Kidney (tissue), 14 donors: ENCODE data around the gene TSKU. TPM values are rescaled to one million over a fixed set of nuclear protein-coding genes. Genes with fewer than 3 reads are reported as not detected.

ENCODE experiments used
- DNase-seq, 5 donors: peaks; one replicate each; pipeline ENCODE4 v3.0.0-alpha.2; 2013 to 2020
- FAIRE-seq: peaks from 2 replicates; lab custom pipeline; 2012; peaks lifted over from hg19 to GRCh38; lab: Jason Lieb, UNC
- H3K27ac ChIP-seq, 2 donors: one replicate each; pipeline ENCODE4 v1.7.0; 2013; ENCODE audit warnings: low read depth in 2 of 2, low read length in 2 of 2, inconsistent platforms in 1 of 2
- H3K27me3 ChIP-seq: one replicate; pipeline ENCODE4 v1.7.1; 2013; ENCODE audit warnings: low read length, inconsistent platforms; ENCODE audit not compliant: control insufficient read depth, insufficient read depth
- H3K36me3 ChIP-seq, 3 donors: one replicate each; pipeline versions ENCODE4 v1.7.0 to v1.7.1; 2013; ENCODE audit warnings: low read length in 3 of 3, control low read depth in 1 of 3, inconsistent platforms in 1 of 3; ENCODE audit not compliant: insufficient read depth in 3 of 3, control insufficient read depth in 2 of 3
- H3K4me1 ChIP-seq, 3 donors: one replicate each; pipeline versions ENCODE4 v1.7.0 to v1.7.1; 2013; ENCODE audit warnings: low read length in 3 of 3, inconsistent platforms in 1 of 3, low read depth in 1 of 3; ENCODE audit not compliant: control insufficient read depth in 2 of 3, insufficient read depth in 2 of 3
- H3K4me3 ChIP-seq, 3 donors: one replicate each; pipeline versions ENCODE4 v1.7.0 to v1.8.1; 2013; ENCODE audit warnings: low read length in 3 of 3, control low read depth in 1 of 3, inconsistent platforms in 1 of 3
- H3K9ac ChIP-seq, 3 donors: one replicate each; pipeline versions ENCODE4 v1.7.0 to v1.7.1; 2013; ENCODE audit warnings: low read length in 3 of 3, control low read depth in 1 of 3, inconsistent platforms in 1 of 3
- H3K9me3 ChIP-seq, 3 donors: one replicate each; pipeline versions ENCODE4 v1.7.0 to v1.7.1; 2013; ENCODE audit warnings: low read length in 3 of 3, control low read depth in 1 of 3, inconsistent platforms in 1 of 3; ENCODE audit not compliant: control insufficient read depth in 2 of 3, insufficient read depth in 1 of 3
- CTCF ChIP-seq: IDR thresholded peaks from 3 replicates; pipeline ENCODE4 v1.5.1; 2012; ENCODE audit warnings: mild to moderate bottlenecking, moderate library complexity, borderline replicate concordance; ENCODE audit not compliant: insufficient read depth; ENCODE audit errors: extremely low read depth
- intact Hi-C: fragments of 100-400 bp; cut with DNase I; formaldehyde crosslinking; loops from one replicate; pipeline ENCODE4 v1.11.1; 2022
- polyA plus RNA-seq: library from polyadenylated mRNA; stranded (reverse); fragments of 350-450 nt; fragmentation: Illumina TruSeq; extraction: RNeasy Lipid Tissue Mini Kit (QIAGEN cat#74804); gene quantifications from one replicate; pipeline ENCODE4 v1.2.3, GENCODE V29; 2014; ENCODE audit warnings: low read depth, low replicate concordance; ENCODE audit not compliant: insufficient read depth
- total RNA-seq: library from RNA; stranded (reverse); fragmentation: NEBNext Ultra II Directional; extraction: Animal tissue kit (Norgen Biotek cat#: 25700); gene quantifications from one replicate; pipeline ENCODE4 v1.2.1, GENCODE V29; 2021
- donor health status: control.
- donor health status: control.
- donor health status: control.
- donor health status: control.
- donor health status: control.
- donor health status: DM: yes; HTN: yes; CAD: no.
- donor health status: Normal renal cell carcinoma (clear cell type).

Gene TSKU
- total and polyA plus RNA-seq, 2 donors from 2014 or later: 27.3 to 41.0 TPM

- H3K9ac ChIP-seq: no peak overlapping the region
- no peaks in the 10 kb centered on the region for H3K9me3 ChIP-seq
- peak overlapping the region in 1 of 2 donors; percentile 32 for H3K27ac ChIP-seq
- DNase-seq (no peak), FAIRE-seq (no peak)
- peaks cover 0 to 5% (median 0%) of the 10 kb centered on the region in 3 donors for H3K36me3 ChIP-seq
- no peaks in the 10 kb centered on the region for H3K27me3 ChIP-seq
- H3K4me3 ChIP-seq: no peak overlapping the region
- no peak for TF ChIP-seq CTCF
- H3K4me1 ChIP-seq: peaks cover 0 to 45% (median 38%) of the 10 kb centered on the region in 3 donors
- intact Hi-C loops: no loop called here
Measured at GRCh38 chr11:76791861-76792260, 8.7 kb downstream of the TSKU start.

GRCh38 chr11:76792505-76793264 lies 9.5 kb downstream of the TSKU start:
- Histone ChIP-seq H3K9ac (peak overlapping the region in 1 of 3 donors; percentile 36), H3K4me3 (no peak overlapping the region), H3K36me3 (peaks cover 0 to 5% (median 0%) of the 10 kb centered on the region in 3 donors), H3K4me1 (peaks cover 0 to 40% (median 29%) of the 10 kb centered on the region in 3 donors), H3K27ac (peak overlapping the region in 1 of 2 donors; percentile 65), H3K9me3 (no peaks in the 10 kb centered on the region), H3K27me3 (no peaks in the 10 kb centered on the region)
- TF ChIP-seq CTCF: no peak
- FAIRE-seq (no peak), DNase-seq (peak in 1 of 5 donors; percentile 29)
- intact Hi-C loops: no loop called here

- intact Hi-C loops: no loop called here
- DNase-seq: peak in 4 of 5 donors; percentile 79 to 85 (median 82)
Measured at GRCh38 chr11:76793391-76794291, 10.5 kb downstream of the TSKU start.

More at GRCh38 chr11:76793391-76794291, 10.5 kb downstream of the TSKU start:
- H3K9me3 ChIP-seq: no peaks in the 10 kb centered on the region
- TF ChIP-seq CTCF: no peak
- H3K36me3 ChIP-seq: peaks cover 0 to 3% (median 0%) of the 10 kb centered on the region in 3 donors
- no peak for FAIRE-seq
- H3K4me1 ChIP-seq: peaks cover 0 to 37% (median 24%) of the 10 kb centered on the region in 3 donors
- no peak overlapping the region for H3K4me3 ChIP-seq
- H3K27ac ChIP-seq: peak overlapping the region in 1 of 2 donors; percentile 65
- peak overlapping the region in 1 of 3 donors; percentile 36 for H3K9ac ChIP-seq
- H3K27me3 ChIP-seq: no peaks in the 10 kb centered on the region
